ENCODE measurements around the gene ZNF597.

Gene ZNF597

GRCh38 chr16:3443108-3444031 is at the start of gene ZNF597, which contains the start of gene NAA60:
TSS of gene ZNF597 (minus strand) at chr16:3443504. CDS start at chr16:3443153, 351 bp downstream.
TSS of gene NAA60 (plus strand) at chr16:3443680. CDS start at chr16:3476228, 32,548 bp downstream.
- DNase-seq = peak; percentile 63 to 81

- DNase-seq = no peak
Observed at GRCh38 chr16:3492356-3492755, 49.1 kb upstream of the ZNF597 start.

GRCh38 chr16:3490911-3491629 is 47.8 kb upstream of the ZNF597 start:
- no peak for DNase-seq

GRCh38 chr16:3488801-3489200 is 45.5 kb upstream of the ZNF597 start:
- no peak for DNase-seq

GRCh38 chr16:3487521-3488410 is 44.5 kb upstream of the ZNF597 start:
- DNase-seq = no peak

- no peak for DNase-seq
Observed at GRCh38 chr16:3486506-3487215, 43.4 kb upstream of the ZNF597 start.

- DNase-seq = no peak
Observed at GRCh38 chr16:3485821-3486505, 42.7 kb upstream of the ZNF597 start.

- DNase-seq = no peak
Observed at GRCh38 chr16:3485097-3485745, 41.9 kb upstream of the ZNF597 start.

- no peak for DNase-seq
Observed at GRCh38 chr16:3484318-3485096, 41.2 kb upstream of the ZNF597 start.

- DNase-seq = no peak
Observed at GRCh38 chr16:3482659-3483241, 39.4 kb upstream of the ZNF597 start.

GRCh38 chr16:3481696-3482658 is 38.7 kb upstream of the ZNF597 start:
- DNase-seq = no peak

GRCh38 chr16:3480901-3481695 is 37.8 kb upstream of the ZNF597 start:
- no peak for DNase-seq

GRCh38 chr16:3479654-3480216 is 36.4 kb upstream of the ZNF597 start:
- DNase-seq = no peak

- no peak for DNase-seq
Observed at GRCh38 chr16:3478242-3478925, 35.1 kb upstream of the ZNF597 start.

- no peak for DNase-seq
Observed at GRCh38 chr16:3476409-3476808, 33.1 kb upstream of the ZNF597 start.

- DNase-seq = no peak
Observed at GRCh38 chr16:3475604-3476375, 32.5 kb upstream of the ZNF597 start.

All from SW 1271 (cell line).